ENCODE data around the gene SLC22A17. TPM values are rescaled to one million over a fixed set of nuclear protein-coding genes. Genes with fewer than 3 reads are reported as not detected.
A peak's percentile ranks its signal among the peaks of the same experiment; 100 is the strongest.

SLC22A17 gene
- total and polyA plus RNA-seq, 2 of the 8 experiments (the other 6 are each of a cell fraction or from before 2014, with no cell fraction given), result 43.0 to 49.0 TPM

DNA sequence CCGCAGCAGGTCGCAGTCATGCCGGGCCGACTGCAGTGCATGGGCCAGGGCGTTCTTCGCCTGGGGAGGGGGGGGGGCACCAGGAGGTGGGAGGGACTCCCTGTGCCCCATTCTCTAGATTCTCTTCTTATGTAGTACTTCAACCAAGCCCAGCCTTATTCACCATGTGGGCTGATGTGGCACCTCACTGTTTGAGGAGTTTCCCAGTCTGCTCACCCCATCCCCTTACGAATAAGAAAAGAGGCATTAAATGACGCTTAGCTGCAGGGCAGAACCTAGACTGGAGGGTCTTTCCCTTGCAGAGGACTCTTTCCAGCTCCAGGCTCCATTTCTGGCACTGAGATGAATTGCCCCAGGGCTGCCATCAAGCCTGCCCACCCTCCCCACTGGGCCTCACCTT is 36.3 kb upstream of the SLC22A17 start (continued):
- TF ChIP-seq, protein P1, sequence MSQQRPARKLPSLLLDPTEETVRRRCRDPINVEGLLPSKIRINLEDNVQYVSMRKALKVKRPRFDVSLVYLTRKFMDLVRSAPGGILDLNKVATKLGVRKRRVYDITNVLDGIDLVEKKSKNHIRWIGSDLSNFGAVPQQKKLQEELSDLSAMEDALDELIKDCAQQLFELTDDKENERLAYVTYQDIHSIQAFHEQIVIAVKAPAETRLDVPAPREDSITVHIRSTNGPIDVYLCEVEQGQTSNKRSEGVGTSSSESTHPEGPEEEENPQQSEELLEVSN (IDR thresholded peaks at IDR 0.05), result peak; percentile 50; the same call in 1 of the 2 replicates
- TF ChIP-seq, protein P2, sequence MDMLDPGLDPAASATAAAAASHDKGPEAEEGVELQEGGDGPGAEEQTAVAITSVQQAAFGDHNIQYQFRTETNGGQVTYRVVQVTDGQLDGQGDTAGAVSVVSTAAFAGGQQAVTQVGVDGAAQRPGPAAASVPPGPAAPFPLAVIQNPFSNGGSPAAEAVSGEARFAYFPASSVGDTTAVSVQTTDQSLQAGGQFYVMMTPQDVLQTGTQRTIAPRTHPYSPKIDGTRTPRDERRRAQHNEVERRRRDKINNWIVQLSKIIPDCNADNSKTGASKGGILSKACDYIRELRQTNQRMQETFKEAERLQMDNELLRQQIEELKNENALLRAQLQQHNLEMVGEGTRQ (IDR thresholded peaks at IDR 0.05; ENCODE audit: low read length), result no peak

Measured in H1 (cell line).